Measurements from ENCODE around the gene GIGYF1.

- TF ChIP-seq POLR2AphosphoS5 (IDR thresholded peaks at IDR 0.05; ENCODE audit: low read depth, low read length) (no peak), MAX (IDR thresholded peaks at IDR 0.05) (no peak), EZH2 (IDR thresholded peaks at IDR 0.05; ENCODE audit: low read depth, low read length, severe bottlenecking) (no peak)
These were observed 5.7 kb downstream of the GIGYF1 start for GRCh38 chr7:100688326-100688860.

All from H1 (cell line).